Activated CD4-positive, alpha-beta T cell treated with anti-CD3 and anti-CD28 coated beads, Interleukin-2, amount 10 ng/mL, durations not matched to agents 7 days and 5 days (primary cell): ENCODE data around the gene SKI. TPM values are rescaled to one million over a fixed set of nuclear protein-coding genes. Genes with fewer than 3 reads are reported as not detected.

Experiments used
- CTCF ChIA-PET: fragments of 350-600 bp; sonication (Branson Sonifier 250); formaldehyde crosslinking; loops from one replicate; lab custom pipeline; 2021; ENCODE audit warnings: antibody characterized with exemption; lab: Charles Lee
- POLR2A ChIA-PET: fragments of 350-600 bp; sonication (Branson Sonifier 250); formaldehyde crosslinking; loops from one replicate; lab custom pipeline; 2021; ENCODE audit warnings: antibody characterized with exemption; lab: Charles Lee
- DNase-seq: peaks from one replicate; pipeline ENCODE4 v3.0.0-alpha.2; 2020
- H3K27ac Mint-ChIP-seq: one replicate; pipeline ENCODE4 v1.8.0; 2021; ENCODE audit warnings: mild to moderate bottlenecking, moderate library complexity, mixed read lengths
- H3K27me3 Mint-ChIP-seq: one replicate; pipeline ENCODE4 v1.8.0; 2021; ENCODE audit warnings: mixed read lengths
- H3K36me3 Mint-ChIP-seq: one replicate; pipeline ENCODE4 v1.8.0; 2021; ENCODE audit warnings: low read depth, mixed read lengths
- H3K4me1 Mint-ChIP-seq: one replicate; pipeline ENCODE4 v1.8.0; 2021; ENCODE audit warnings: mixed read lengths
- H3K4me3 Mint-ChIP-seq: one replicate; pipeline ENCODE4 v1.8.0; 2021; ENCODE audit warnings: mild to moderate bottlenecking, moderate library complexity, mixed read lengths
- H3K9me3 Mint-ChIP-seq: one replicate; pipeline ENCODE4 v1.8.0; 2021; ENCODE audit warnings: mixed read lengths
- total RNA-seq, 2 experiments: library from RNA; stranded (reverse); gene quantifications; one replicate each; pipeline ENCODE4 v1.2.3, GENCODE V29; 2021

Gene SKI
- total RNA-seq, 2 experiments from 2014 or later, result 60.7 to 62.0 TPM

DNA sequence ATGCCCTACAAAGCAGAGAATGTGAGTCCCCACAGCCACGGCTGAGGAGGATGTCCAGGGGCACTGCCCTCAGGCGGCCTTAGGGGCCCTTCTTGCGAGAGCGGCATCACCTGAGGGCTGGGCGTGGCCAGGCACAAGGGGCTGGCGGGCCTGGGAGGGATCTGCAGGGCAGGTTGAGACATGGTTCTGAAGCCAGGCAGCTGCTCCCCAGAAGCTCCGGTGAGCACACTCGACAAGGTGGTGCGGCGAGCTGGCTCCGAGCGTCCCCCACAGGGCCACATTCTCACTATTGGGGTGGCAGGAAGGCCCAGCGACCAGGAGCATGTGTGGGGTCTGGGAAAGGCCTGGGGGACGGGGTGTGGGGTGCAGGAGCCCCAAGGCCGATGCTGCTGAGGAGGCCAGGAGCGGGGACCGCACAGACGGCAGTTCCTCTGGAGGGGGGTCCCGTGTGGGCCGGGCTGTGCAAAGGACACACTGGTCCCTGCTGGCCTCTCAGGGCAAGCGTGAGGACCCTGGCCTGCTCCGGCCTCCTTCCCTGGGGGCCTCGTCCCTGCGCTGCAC is 116.1 kb downstream of the SKI start:
- H3K4me3 Mint-ChIP-seq, result no peak overlapping the region
- H3K36me3 Mint-ChIP-seq, result no peaks in the 10 kb centered on the region
- ChIA-PET CTCF (no interaction called here), POLR2A (no interaction called here)
- no peaks in the 10 kb centered on the region for H3K27me3 Mint-ChIP-seq
- no peak for DNase-seq
- H3K9me3 Mint-ChIP-seq, result no peaks in the 10 kb centered on the region
- H3K27ac Mint-ChIP-seq, result no peak overlapping the region
- H3K4me1 Mint-ChIP-seq, result no peaks in the 10 kb centered on the region

DNA sequence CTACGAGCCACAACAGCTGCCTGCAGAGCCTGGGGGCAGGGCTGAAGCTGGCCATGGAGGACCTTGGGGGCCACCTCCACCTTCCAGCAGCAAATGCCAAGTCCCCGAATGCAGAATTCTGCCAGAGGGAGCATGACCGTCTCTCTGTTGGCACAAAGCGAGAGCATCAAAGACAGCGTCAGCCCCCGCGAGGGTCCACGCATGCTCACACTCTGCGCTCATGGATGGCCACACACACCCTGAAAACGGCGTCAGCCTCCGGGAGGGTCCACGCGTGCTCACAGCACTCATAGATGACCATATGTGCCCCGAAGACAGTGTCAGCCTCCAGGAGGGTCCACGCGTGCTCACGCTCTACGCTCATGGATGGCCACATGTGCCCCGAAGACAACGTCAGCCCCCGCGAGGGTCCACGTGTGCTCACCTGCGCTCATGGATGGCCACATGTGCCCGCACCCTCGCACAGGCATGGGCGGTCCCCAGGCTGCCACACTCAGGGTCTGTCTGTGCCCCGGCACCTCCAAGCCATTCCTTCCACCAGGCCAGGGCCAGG is 116.7 kb downstream of the SKI start:
- no peak for DNase-seq
- H3K4me3 Mint-ChIP-seq, result no peak overlapping the region
- no peaks in the 10 kb centered on the region for H3K9me3 Mint-ChIP-seq

DNA sequence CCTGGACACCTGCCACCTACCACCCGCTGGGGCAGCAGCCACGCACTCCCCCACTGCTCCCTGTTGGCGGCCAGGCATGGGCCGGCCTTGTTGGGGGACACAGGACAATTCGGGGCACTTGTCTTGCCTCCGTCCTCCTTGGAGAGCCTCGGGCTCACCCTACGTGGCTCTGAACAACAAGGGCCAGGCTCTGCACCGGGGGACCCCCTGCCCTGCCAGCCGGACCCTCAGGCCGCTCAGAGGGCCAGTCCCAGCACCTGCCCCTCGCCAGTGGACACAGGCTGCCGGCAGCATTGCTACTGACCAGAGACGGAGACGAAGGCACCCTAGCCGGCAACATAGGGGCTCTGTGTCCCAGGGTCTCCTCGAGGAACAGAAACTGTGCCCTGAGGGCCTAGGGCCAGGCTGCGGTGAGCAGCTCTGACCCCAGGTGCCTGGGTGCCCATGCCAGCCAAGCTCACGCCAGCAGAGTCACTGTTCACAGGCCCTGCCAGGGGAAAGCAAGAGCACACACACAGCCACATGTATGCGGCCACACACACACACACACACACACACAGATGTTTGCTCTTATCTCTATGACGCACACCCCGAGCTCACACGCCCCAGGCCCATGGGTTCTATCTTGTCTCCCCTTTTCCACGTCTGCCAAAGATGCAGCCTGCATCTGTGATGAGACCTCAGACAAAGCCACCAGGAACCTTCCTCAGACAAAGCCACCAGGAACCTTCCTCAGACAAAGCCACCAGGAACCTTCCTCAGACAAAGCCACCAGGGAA is 117.4 kb downstream of the SKI start:
- DNase-seq, result no peak
- ChIA-PET CTCF (no interaction called here), POLR2A (no interaction called here)
- Mint-ChIP-seq H3K9me3 (no peaks in the 10 kb centered on the region), H3K4me1 (no peaks in the 10 kb centered on the region), H3K27ac (no peak overlapping the region), H3K4me3 (no peak overlapping the region), H3K36me3 (no peaks in the 10 kb centered on the region), H3K27me3 (no peaks in the 10 kb centered on the region)

More for the DNA sequence above, 116.7 kb downstream of the SKI start:
- Mint-ChIP-seq H3K27ac (no peak overlapping the region), H3K4me1 (no peaks in the 10 kb centered on the region), H3K36me3 (no peaks in the 10 kb centered on the region), H3K27me3 (no peaks in the 10 kb centered on the region)
- ChIA-PET POLR2A (no interaction called here), CTCF (no interaction called here)

DNA sequence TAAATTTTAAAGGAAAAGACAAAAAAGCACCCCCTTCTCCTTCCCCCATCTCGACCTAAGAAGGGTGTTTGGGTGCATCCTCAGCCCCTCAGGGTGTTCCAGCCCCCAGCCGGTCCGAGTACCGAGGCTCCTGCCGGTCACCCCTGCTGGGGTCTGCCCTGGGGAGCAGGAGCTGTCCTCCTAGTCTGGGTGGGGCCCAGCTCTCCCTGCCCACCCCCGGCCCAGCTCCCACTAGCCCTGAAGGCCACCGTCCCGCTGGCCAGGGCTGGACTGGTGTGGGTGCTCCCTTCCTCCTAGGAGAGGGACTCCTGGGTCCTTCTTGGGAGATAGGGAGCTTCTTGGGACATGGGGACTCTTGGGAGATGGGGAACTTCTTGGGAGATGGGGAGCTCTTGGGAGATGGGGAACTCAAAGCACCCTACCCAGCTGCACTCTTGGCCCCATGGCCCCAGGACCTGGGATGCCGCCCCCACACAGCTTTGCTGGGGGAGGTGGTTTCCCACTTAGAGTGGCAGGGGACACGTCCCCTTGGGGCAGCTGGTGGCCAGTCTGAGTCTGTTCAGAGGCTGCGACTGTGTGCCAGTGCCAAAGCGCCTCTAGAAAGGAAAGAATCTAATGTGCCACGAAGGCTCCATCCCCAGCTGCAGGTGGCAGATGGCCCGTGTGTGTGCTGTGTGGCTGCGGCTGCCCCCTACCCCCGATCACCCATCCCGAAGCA is 118.7 kb downstream of the SKI start:
- Mint-ChIP-seq H3K4me3 (no peak overlapping the region), H3K27ac (no peak overlapping the region), H3K4me1 (no peaks in the 10 kb centered on the region), H3K27me3 (no peaks in the 10 kb centered on the region), H3K9me3 (no peaks in the 10 kb centered on the region), H3K36me3 (no peaks in the 10 kb centered on the region)
- CTCF ChIA-PET, result no interaction called here
- POLR2A ChIA-PET, result no interaction called here
- no peak for DNase-seq

DNA sequence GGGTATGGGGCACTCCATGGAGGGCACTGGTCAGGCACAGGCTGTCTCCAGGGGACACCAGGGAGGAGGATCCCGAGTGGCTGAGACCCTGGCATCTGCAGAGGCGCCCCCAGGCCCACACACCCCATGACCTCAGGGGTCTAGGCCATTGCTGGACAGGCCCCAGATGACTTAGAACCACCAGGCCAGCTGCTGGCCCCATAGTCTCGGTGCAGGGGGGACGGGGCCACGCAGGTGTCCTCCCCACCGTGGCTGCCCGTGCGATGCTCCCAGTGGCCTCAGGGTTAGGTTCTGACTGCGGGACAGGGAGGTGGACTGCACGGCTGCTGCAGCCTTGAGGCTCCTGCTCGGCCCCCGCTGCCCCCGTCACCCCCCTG is 119.3 kb downstream of the SKI start:
- H3K36me3 Mint-ChIP-seq, result no peaks in the 10 kb centered on the region
- no peak overlapping the region for H3K4me3 Mint-ChIP-seq
- POLR2A ChIA-PET, result no interaction called here
- H3K27me3 Mint-ChIP-seq, result no peaks in the 10 kb centered on the region
- CTCF ChIA-PET, result no interaction called here
- no peaks in the 10 kb centered on the region for H3K9me3 Mint-ChIP-seq
- H3K4me1 Mint-ChIP-seq, result no peaks in the 10 kb centered on the region
- H3K27ac Mint-ChIP-seq, result no peak overlapping the region
- no peak for DNase-seq

DNA sequence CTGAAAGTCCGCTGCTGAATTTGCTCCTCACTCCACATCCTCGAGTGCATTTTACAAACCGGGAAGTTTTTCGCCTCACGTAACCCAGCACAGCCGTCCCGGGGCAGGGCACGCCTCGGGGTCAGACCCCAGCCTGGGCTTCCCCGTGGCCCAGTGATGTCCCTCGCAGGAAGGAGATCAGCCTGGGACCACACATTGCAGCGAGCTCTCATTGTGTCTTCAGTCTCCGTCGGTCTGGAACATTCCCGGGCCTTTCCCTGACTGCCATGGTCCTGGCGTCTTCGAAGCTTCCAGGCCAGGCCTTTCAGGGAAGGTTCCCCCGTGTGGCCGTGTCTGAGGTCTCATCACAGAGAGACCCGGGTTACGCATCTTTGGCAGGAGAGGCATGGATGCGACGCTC is 119.8 kb downstream of the SKI start:
- Mint-ChIP-seq H3K4me3 (no peak overlapping the region), H3K9me3 (no peaks in the 10 kb centered on the region), H3K27me3 (no peaks in the 10 kb centered on the region), H3K36me3 (no peaks in the 10 kb centered on the region), H3K4me1 (no peaks in the 10 kb centered on the region), H3K27ac (no peak overlapping the region)
- no peak for DNase-seq
- CTCF ChIA-PET, result no interaction called here
- POLR2A ChIA-PET, result no interaction called here

DNA sequence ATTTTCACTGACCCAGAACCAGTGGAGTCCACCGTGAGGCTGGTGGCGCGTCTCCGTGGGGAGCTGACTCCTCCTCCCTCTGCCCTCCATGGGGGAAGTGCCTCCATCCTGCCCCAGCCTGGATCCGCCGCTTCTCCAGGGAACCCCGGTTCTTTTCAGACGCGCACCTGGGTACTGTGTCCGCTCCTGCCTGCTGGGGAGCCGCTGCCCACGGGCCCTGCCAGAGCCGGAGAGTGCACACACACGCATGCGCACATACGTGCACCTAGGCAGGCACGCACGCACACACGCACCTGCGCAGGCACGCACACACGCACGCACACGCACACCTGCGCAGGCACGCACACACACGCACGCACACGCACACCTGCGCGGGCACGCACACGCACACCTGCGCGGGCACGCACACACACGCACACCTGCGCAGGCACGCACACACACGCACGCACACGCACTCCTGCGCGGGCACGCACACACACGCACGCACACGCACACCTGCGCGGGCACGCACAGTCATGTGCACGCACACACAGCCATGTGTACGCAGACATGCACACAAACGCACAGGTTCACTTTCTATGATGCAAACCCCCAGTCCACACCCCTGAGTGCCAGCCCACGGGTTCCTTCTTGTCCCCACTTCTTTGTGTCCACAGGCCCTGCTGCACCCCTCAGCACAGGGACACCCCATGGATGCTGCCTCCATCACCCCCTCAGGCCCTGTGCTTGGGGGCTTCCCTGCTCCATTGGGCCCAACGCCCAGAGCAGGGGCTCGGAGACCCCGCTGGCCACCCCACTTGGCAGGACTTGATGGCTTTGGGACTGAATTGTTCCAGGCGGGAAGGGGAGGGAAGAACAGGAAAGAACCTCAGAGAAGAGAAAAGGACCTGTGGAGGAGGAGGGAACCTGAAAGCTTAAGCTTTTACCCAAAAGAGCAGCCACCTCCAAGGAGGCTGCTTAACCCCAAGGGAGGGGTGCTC is 120.5 kb downstream of the SKI start:
- ChIA-PET CTCF (no interaction called here), POLR2A (no interaction called here)
- H3K9me3 Mint-ChIP-seq, result no peaks in the 10 kb centered on the region
- no peak overlapping the region for H3K4me3 Mint-ChIP-seq
- no peaks in the 10 kb centered on the region for H3K36me3 Mint-ChIP-seq
- H3K27ac Mint-ChIP-seq, result no peak overlapping the region
- no peak for DNase-seq
- H3K27me3 Mint-ChIP-seq, result no peaks in the 10 kb centered on the region
- H3K4me1 Mint-ChIP-seq, result no peaks in the 10 kb centered on the region

DNA sequence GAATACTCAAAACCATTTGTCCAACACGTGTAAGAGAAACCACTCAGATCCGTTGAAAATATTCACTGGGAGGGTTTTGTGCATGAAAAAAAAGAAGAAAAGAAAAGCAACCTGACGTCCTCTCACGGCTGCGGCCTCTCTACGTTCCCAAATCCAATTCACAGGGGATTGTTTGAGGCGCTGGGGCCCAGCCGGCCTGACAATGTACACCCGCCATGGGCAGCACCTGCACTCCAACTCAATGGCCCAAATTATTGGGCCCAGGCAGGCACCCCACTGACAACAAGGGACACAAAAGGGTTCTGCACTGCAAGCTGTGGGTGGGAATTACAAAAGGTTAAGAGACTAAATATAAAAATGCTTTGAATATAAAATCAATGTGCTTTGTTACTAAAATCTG is 121.7 kb downstream of the SKI start:
- Mint-ChIP-seq H3K4me3 (no peak overlapping the region), H3K9me3 (no peaks in the 10 kb centered on the region), H3K27me3 (no peaks in the 10 kb centered on the region), H3K36me3 (no peaks in the 10 kb centered on the region), H3K4me1 (no peaks in the 10 kb centered on the region), H3K27ac (no peak overlapping the region)
- ChIA-PET CTCF (no interaction called here), POLR2A (no interaction called here)
- no peak for DNase-seq

DNA sequence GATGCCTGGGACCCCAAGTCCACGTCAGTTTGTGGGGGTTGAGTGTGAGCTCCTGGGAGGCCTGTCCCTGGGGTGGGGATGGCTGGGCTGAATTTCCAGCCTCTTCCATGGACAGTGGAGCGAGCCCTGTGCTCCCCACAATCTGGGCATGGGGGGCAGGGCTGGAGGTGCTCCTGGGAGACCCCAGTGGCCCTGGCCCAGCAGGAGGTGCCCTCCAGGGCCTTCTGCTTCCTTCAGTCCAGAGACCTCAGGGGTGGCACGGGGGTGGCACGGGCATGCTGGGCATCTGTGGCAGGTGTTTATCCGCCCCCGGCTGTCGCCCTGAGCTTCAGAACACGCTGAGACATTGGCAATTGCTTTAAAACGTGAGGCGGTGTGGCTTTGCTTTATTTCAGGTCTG is 122.4 kb downstream of the SKI start:
- Mint-ChIP-seq H3K9me3 (no peaks in the 10 kb centered on the region), H3K4me1 (no peaks in the 10 kb centered on the region), H3K4me3 (no peak overlapping the region), H3K27me3 (no peaks in the 10 kb centered on the region), H3K36me3 (no peaks in the 10 kb centered on the region), H3K27ac (no peak overlapping the region)
- no peak for DNase-seq
- ChIA-PET POLR2A (no interaction called here), CTCF (no interaction called here)

DNA sequence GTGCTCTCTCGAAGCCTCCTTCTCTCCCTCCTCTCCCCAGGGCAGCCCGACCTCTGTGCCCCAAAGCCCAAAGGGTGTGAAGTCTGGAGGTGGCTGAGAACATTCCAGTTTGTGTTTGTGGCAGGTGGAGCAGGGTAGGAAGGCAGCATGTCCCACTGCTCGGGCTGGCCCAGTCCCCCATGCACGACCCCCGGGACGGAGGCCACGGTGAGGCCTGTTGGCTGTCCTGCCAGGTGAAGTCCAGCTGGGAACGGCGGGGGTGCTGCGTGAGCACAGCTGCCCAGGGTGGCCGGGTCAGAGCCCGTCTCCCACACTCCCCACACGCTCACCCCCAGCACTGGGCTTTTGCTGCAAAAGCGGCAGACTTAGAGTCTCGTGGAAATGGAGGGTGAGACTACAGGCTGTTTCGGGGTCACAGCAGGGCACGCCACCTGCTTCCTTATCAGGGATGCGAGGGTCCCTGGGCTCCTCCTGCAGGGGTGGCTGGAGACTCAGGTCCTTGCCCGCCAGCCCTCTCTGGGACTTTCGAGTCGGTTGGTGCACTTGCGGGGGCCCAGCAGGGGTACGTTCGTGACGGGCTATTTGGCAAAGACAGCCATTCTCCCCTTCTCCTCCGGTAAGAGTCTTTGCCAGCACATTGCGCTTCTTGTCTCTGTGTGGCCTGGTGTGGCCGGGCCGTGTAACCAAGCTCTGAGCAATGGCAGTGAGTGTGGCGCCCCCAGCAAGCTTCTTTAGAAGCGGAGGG is 123.0 kb downstream of the SKI start:
- Mint-ChIP-seq H3K36me3 (no peaks in the 10 kb centered on the region), H3K4me3 (no peak overlapping the region), H3K27me3 (no peaks in the 10 kb centered on the region), H3K9me3 (no peaks in the 10 kb centered on the region), H3K4me1 (no peaks in the 10 kb centered on the region), H3K27ac (no peak overlapping the region)
- POLR2A ChIA-PET, result no interaction called here
- no peak for DNase-seq
- CTCF ChIA-PET, result no interaction called here

DNA sequence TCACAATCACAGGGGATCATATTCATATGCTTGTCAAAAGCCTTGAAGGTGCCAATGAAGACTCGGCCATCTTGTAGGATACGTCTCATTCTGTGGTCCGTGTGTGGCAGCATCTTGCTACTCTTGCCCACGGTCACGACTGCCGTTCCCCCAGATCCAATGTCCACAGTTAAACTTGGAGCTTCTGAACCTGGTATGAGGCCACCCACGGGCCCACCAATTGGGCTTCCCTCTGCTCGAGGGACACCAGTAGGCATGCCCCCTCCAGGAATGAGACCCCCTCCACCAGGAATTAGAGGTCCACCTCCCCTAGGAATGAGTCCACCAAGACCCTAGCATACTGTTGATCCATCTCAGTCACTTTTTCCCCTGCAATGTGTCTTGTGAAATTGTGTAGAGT is 123.6 kb downstream of the SKI start:
- no peaks in the 10 kb centered on the region for H3K4me1 Mint-ChIP-seq
- no peak for DNase-seq
- ChIA-PET CTCF (no interaction called here), POLR2A (no interaction called here)
- no peak overlapping the region for H3K4me3 Mint-ChIP-seq
- no peak overlapping the region for H3K27ac Mint-ChIP-seq
- H3K27me3 Mint-ChIP-seq, result no peaks in the 10 kb centered on the region
- no peaks in the 10 kb centered on the region for H3K9me3 Mint-ChIP-seq
- no peaks in the 10 kb centered on the region for H3K36me3 Mint-ChIP-seq

DNA sequence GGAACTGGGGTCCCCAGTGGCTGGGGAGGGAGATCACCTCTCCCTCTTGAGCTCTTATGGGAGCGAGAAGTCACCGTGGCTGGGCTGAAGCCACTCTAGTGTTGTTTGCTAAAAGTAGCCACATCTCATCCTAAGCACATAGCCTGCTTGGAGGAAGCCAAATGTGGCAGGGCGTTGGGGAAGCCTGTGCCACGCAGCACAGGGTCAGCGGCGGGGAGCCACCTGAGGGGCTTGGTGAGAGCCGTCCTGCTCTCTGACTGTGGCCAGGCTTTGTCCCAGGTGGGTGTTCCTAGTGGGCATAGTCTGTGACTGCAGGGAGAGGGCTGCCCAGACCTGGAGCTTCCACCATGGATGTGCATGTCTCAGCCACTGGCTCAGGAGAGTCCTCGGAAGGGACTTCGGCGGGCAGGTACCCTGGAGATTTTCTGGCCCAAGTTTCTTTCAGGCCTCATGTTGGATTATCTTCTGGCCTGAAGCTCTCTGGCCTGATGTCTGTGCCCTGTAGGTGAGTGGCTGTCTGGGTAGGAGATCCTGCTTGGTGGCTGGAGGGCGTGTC is 124.3 kb downstream of the SKI start:
- H3K27ac Mint-ChIP-seq, result no peak overlapping the region
- H3K4me3 Mint-ChIP-seq, result no peak overlapping the region
- no peaks in the 10 kb centered on the region for H3K27me3 Mint-ChIP-seq
- no peaks in the 10 kb centered on the region for H3K9me3 Mint-ChIP-seq
- no peak for DNase-seq
- POLR2A ChIA-PET, result no interaction called here
- no peaks in the 10 kb centered on the region for H3K4me1 Mint-ChIP-seq
- no peaks in the 10 kb centered on the region for H3K36me3 Mint-ChIP-seq
- CTCF ChIA-PET, result no interaction called here
